Testis (tissue), 3 donors: ENCODE measurements around the gene ISG15. TPM values are rescaled to one million over a fixed set of nuclear protein-coding genes. Genes with fewer than 3 reads are reported as not detected.
A peak's percentile ranks its signal among the peaks of the same experiment; 100 is the strongest.

ENCODE experiments used
- DNase-seq: peaks from one replicate; pipeline ENCODE4 v3.0.0-alpha.2; 2019
- H3K27ac ChIP-seq, 2 donors: fragments of 200-600 bp; sonication (generic); one replicate each; pipeline ENCODE4 v1.5.1; 2019
- H3K27me3 ChIP-seq: fragments of 200-600 bp; sonication (generic); one replicate; pipeline ENCODE4 v1.5.1; 2019
- H3K36me3 ChIP-seq: fragments of 200-600 bp; sonication (generic); one replicate; pipeline ENCODE4 v1.5.1; 2017; ENCODE audit warnings: low read depth; ENCODE audit errors: missing control alignments
- H3K4me1 ChIP-seq: fragments of 200-600 bp; sonication (generic); one replicate; pipeline ENCODE4 v1.5.1; 2019
- H3K4me3 ChIP-seq, 2 donors: fragments of 200-600 bp; sonication (generic); one replicate each; pipeline ENCODE4 v1.5.1; 2017 to 2019
- H3K9me3 ChIP-seq: fragments of 200-600 bp; sonication (generic); one replicate; pipeline ENCODE4 v1.5.1; 2017
- POLR2A ChIP-seq: fragments of 450-650 bp; IDR thresholded peaks from one replicate; pipeline ENCODE4 v1.6.1; 2017; ENCODE audit warnings: antibody characterized with exemption, mild to moderate bottlenecking, moderate library complexity
- WGBS, 2 donors: methylation state at CpG; one replicate each; pipeline ENCODE4 v1.1.5; 2018; 5-methylcytosine and 5-hydroxymethylcytosine counted together
- intact Hi-C: fragments of 100-400 bp; cut with DNase I; formaldehyde crosslinking; loops from one replicate; pipeline ENCODE4 v1.15.1; 2023; ENCODE audit warnings: low total_unique reads
- polyA plus RNA-seq: library from polyadenylated mRNA; stranded (reverse); fragments of 350-450 nt; fragmentation: Illumina TruSeq; extraction: RNeasy Lipid Tissue Mini Kit (QIAGEN cat#74804); gene quantifications from one replicate; pipeline ENCODE4 v1.2.3, GENCODE V29; 2014; ENCODE audit warnings: low read depth, low replicate concordance; ENCODE audit not compliant: insufficient read depth
- total RNA-seq, 2 donors: library from RNA; depleted of rRNA; stranded (reverse); fragments of >200 nt; gene quantifications; one replicate each; pipeline ENCODE4 v1.2.3, GENCODE V29; 2016
- TF ChIP-seq, protein P1 (sequence below), 3 experiments: fragments of 450-650 bp in 2 of 3; fragments of 200-600 bp in 1 of 3; sonication (generic) in 1 of 3; IDR thresholded peaks; one replicate each; pipeline ENCODE4 v1.5.1; 2016 to 2019; ENCODE audit warnings: antibody characterized with exemption in 3 of 3, mild to moderate bottlenecking in 2 of 3, moderate library complexity in 1 of 3

ISG15 gene
- total and polyA plus RNA-seq, 3 donors from 2014 or later = 16.6 to 24.0 (median 22.8) TPM

GRCh38 chr1:966135-966703 lies 47.1 kb upstream of the ISG15 start, which contains the start of gene PLEKHN1:
Gene PLEKHN1, plus strand, starts transcription at chr1:966482. Its CDS starts 50 bp downstream, at chr1:966532.
- DNase-seq = no peak
- WGBS, 2 donors = 0 to 39% methylated on average over 1 to 25 of the region's 31 CpGs
- peak within 1 kb of the TSS in 1 of 2 donors; percentile 24 for H3K27ac ChIP-seq
- H3K4me3 ChIP-seq = peak within 1 kb of the TSS; percentile 31 to 54
- TF ChIP-seq, protein P1, sequence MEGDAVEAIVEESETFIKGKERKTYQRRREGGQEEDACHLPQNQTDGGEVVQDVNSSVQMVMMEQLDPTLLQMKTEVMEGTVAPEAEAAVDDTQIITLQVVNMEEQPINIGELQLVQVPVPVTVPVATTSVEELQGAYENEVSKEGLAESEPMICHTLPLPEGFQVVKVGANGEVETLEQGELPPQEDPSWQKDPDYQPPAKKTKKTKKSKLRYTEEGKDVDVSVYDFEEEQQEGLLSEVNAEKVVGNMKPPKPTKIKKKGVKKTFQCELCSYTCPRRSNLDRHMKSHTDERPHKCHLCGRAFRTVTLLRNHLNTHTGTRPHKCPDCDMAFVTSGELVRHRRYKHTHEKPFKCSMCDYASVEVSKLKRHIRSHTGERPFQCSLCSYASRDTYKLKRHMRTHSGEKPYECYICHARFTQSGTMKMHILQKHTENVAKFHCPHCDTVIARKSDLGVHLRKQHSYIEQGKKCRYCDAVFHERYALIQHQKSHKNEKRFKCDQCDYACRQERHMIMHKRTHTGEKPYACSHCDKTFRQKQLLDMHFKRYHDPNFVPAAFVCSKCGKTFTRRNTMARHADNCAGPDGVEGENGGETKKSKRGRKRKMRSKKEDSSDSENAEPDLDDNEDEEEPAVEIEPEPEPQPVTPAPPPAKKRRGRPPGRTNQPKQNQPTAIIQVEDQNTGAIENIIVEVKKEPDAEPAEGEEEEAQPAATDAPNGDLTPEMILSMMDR (IDR thresholded peaks at IDR 0.05) = no peak
- no peak for TF ChIP-seq POLR2A
- no peaks in the 10 kb centered on the region for H3K36me3 ChIP-seq
- no peaks in the 10 kb centered on the region for H3K9me3 ChIP-seq
- H3K4me1 ChIP-seq = peaks cover 5% of the 10 kb centered on the region
- no peaks in the 10 kb centered on the region for H3K27me3 ChIP-seq
- intact Hi-C loops = no loop called here

- TF ChIP-seq, protein P1 (IDR thresholded peaks at IDR 0.05) = no peak
- TF ChIP-seq POLR2A = no peak
- H3K27me3 ChIP-seq = no peaks in the 10 kb centered on the region
- peaks cover 5% of the 10 kb centered on the region for H3K4me1 ChIP-seq
- no peaks in the 10 kb centered on the region for H3K9me3 ChIP-seq
- intact Hi-C loops = no loop called here
- no peaks in the 10 kb centered on the region for H3K36me3 ChIP-seq
- peak; percentile 70 for DNase-seq
- 31 to 56% methylated on average over 23 to 60 of the region's 60 CpGs for WGBS, 2 donors
- peak overlapping the region; percentile 31 to 54 for H3K4me3 ChIP-seq
- peak overlapping the region in 1 of 2 donors; percentile 24 for H3K27ac ChIP-seq
These were observed 46.5 kb upstream of the ISG15 start for GRCh38 chr1:966704-967300.

GRCh38 chr1:967466-968343 lies 45.6 kb upstream of the ISG15 start:
- intact Hi-C loops = no loop called here
- H3K27me3 ChIP-seq = no peaks in the 10 kb centered on the region
- TF ChIP-seq, protein P1 (IDR thresholded peaks at IDR 0.05) = no peak
- TF ChIP-seq POLR2A = no peak
- no peak overlapping the region for H3K27ac ChIP-seq
- H3K4me1 ChIP-seq = peaks cover 5% of the 10 kb centered on the region
- H3K36me3 ChIP-seq = no peaks in the 10 kb centered on the region
- WGBS, 2 donors = 76 to 93% methylated on average over 3 to 22 of the region's 23 CpGs
- DNase-seq = no peak
- no peaks in the 10 kb centered on the region for H3K9me3 ChIP-seq
- no peak overlapping the region for H3K4me3 ChIP-seq

- WGBS, 2 donors = 72 to 77% methylated on average over 15 of the region's 15 CpGs
- intact Hi-C loops = no loop called here
- TF ChIP-seq, protein P1 (IDR thresholded peaks at IDR 0.05) = no peak
- TF ChIP-seq POLR2A = no peak
- Histone ChIP-seq H3K9me3 (no peaks in the 10 kb centered on the region), H3K27ac (no peak overlapping the region), H3K4me1 (peaks cover 5% of the 10 kb centered on the region), H3K27me3 (no peaks in the 10 kb centered on the region), H3K36me3 (no peaks in the 10 kb centered on the region), H3K4me3 (no peak overlapping the region)
- DNase-seq = no peak
These were observed 43.9 kb upstream of the ISG15 start for GRCh38 chr1:969260-969855.
